Small intestine (tissue), 7 donors: ENCODE results near the gene SCUBE2. TPM values are rescaled to one million over a fixed set of nuclear protein-coding genes. Genes with fewer than 3 reads are reported as not detected.
A peak's percentile ranks its signal among the peaks of the same experiment; 100 is the strongest.

Experiments
- DNase-seq, 2 donors: peaks; one replicate each; pipeline versions ENCODE4 v3.0.0 to v3.0.0-alpha.2; 2013
- FAIRE-seq: peaks from 2 replicates; lab custom pipeline; 2012; peaks lifted over from hg19 to GRCh38; lab: Jason Lieb, UNC
- H3K27ac ChIP-seq, 3 donors: one replicate each; pipeline ENCODE4 v1.5.1; 2013; ENCODE audit warnings: low read length in 2 of 3, mild to moderate bottlenecking in 2 of 3, control low read depth in 1 of 3, inconsistent platforms in 1 of 3, low read depth in 1 of 3, moderate library complexity in 1 of 3
- H3K27me3 ChIP-seq, 3 donors: one replicate each; pipeline ENCODE4 v1.6.1; 2013; ENCODE audit warnings: low read length in 3 of 3, inconsistent platforms in 1 of 3; ENCODE audit not compliant: control insufficient read depth in 3 of 3, insufficient read depth in 3 of 3
- H3K36me3 ChIP-seq, 3 donors: one replicate each; pipeline ENCODE4 v1.6.1; 2013; ENCODE audit warnings: low read length in 3 of 3, inconsistent platforms in 1 of 3, low read depth in 1 of 3, mild to moderate bottlenecking in 1 of 3, moderate library complexity in 1 of 3; ENCODE audit not compliant: control insufficient read depth in 3 of 3, insufficient read depth in 2 of 3
- H3K4me1 ChIP-seq, 3 donors: one replicate each; pipeline ENCODE4 v1.6.1; 2013; ENCODE audit warnings: low read length in 2 of 3, inconsistent platforms in 1 of 3, low read depth in 1 of 3, mild to moderate bottlenecking in 1 of 3, moderate library complexity in 1 of 3; ENCODE audit not compliant: control insufficient read depth in 3 of 3, insufficient read depth in 2 of 3
- H3K4me3 ChIP-seq, 3 donors: one replicate each; pipeline ENCODE4 v1.5.1; 2013; ENCODE audit warnings: low read length in 3 of 3, control low read depth in 1 of 3, inconsistent platforms in 1 of 3, low read depth in 1 of 3, mild to moderate bottlenecking in 1 of 3, moderate library complexity in 1 of 3
- H3K9me3 ChIP-seq, 2 donors: one replicate each; pipeline ENCODE4 v1.6.1; 2013; ENCODE audit warnings: low read depth in 1 of 2, low read length in 1 of 2; ENCODE audit not compliant: control insufficient read depth in 2 of 2, insufficient read depth in 1 of 2
- WGBS, 3 donors: extraction: QIAGEN DNeasy Blood & Tissue Kit; methylation state at CpG; one replicate each; pipeline ENCODE4 v1.1.7; 2013; 5-methylcytosine and 5-hydroxymethylcytosine counted together
- polyA plus RNA-seq, 4 donors: library from polyadenylated mRNA; stranded (reverse) in 3 of 4; unstranded in 1 of 4; fragments of 200-250 nt in 3 of 4; fragments of 120-200 nt in 1 of 4; gene quantifications; one replicate each; pipeline versions ENCODE4 v1.2.1 to v1.2.3, GENCODE V29; 2013
- donor health status: healthy with polysubstance abuse.
- donor health status: control.
- donor health status: control.
- donor health status: Bipolar disorder and iron deficiency.
- donor health status: healthy.

The SCUBE2 gene
- polyA plus RNA-seq, 4 donors = under 0.01 to 8.8 (median 4.9) TPM; not detected in 1

- DNase-seq = no peak
Measured at GRCh38 chr11:9065607-9066432, 25.6 kb downstream of the SCUBE2 start.

DNA sequence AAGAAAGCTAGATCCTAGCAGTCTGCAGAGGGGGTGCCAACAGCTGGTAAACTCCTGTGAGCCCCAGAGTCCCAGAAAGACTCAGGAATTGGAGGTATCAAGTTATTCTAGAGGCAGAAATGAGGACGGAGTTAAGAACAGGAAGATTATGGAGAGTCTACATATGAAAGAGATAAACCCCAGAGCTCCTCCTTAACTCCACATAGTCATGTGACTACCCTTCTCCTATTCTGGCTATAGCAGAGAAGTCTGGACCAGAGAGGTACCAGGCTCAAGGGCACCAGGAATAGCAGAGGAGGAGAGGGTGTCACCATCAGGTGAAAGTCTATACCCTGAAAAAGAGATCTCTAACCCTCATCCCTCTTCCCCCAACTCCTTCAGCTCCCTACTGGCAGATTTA, 29.6 kb downstream of the SCUBE2 start:
- 84 to 91% (median 88%) methylated on average over 1 of the region's 1 CpG for WGBS, 3 donors
- DNase-seq = no peak
- no peaks in the 10 kb centered on the region for H3K27me3 ChIP-seq
- no peaks in the 10 kb centered on the region for H3K36me3 ChIP-seq
- H3K4me1 ChIP-seq = no peaks in the 10 kb centered on the region
- FAIRE-seq = no peak
- H3K27ac ChIP-seq = no peak overlapping the region
- no peak overlapping the region for H3K4me3 ChIP-seq
- H3K9me3 ChIP-seq = no peaks in the 10 kb centered on the region

More at GRCh38 chr11:9065607-9066432, 25.6 kb downstream of the SCUBE2 start:
- 82 to 87% (median 84%) methylated on average over 15 of the region's 15 CpGs for whole genome bisulfite sequencing, 3 donors
- no peaks in the 10 kb centered on the region for H3K36me3 ChIP-seq
- H3K4me3 ChIP-seq = no peak overlapping the region
- H3K9me3 ChIP-seq = no peaks in the 10 kb centered on the region
- H3K27ac ChIP-seq = no peak overlapping the region
- no peaks in the 10 kb centered on the region for H3K27me3 ChIP-seq
- no peak for FAIRE-seq
- no peaks in the 10 kb centered on the region for H3K4me1 ChIP-seq

DNA sequence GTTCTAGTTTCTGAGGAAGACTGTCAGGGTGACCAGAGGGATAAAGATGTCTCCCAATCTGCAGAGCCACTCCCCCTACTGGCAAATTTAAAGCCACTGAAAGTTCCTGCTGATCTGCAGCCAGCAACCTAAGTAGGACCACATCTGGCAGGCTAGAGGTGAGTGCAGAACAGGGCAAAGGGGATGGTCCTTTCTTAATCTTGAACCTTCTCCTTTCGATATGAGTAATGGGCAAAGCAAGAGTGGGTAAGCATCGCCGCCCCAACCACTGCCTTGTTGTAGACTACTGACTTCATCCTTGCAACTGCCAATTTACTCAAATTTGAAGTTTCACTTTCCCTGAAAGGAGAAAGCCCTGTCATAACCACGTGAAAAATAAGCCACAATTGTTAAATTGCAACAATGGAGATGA, 30.7 kb downstream of the SCUBE2 start:
- Histone ChIP-seq H3K9me3 (no peaks in the 10 kb centered on the region), H3K27ac (no peak overlapping the region), H3K36me3 (no peaks in the 10 kb centered on the region), H3K27me3 (no peaks in the 10 kb centered on the region), H3K4me3 (no peak overlapping the region), H3K4me1 (no peaks in the 10 kb centered on the region)
- FAIRE-seq (no peak), DNase-seq (no peak)
- 57 to 65% (median 59%) methylated on average over 4 of the region's 4 CpGs for WGBS, 3 donors

DNA sequence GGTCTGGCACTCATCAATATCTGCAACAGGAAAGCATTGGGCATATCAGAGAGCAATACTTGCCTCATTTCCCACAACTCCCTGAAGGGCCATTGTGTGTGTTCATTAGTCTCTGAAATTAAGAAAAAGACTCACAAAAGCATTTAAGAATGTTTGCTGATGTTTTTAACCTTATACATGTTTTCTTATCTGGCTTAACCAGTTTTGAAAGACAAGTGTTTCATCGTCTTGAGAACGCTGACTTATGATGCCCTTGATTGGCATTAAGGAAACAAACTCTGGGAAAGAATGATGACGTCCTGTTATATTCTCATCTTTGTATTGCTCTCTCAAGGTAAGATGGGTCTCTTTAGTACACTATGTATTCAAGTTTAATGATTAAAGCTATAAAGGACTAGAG, 32.0 kb downstream of the SCUBE2 start:
- no peak for FAIRE-seq
- Histone ChIP-seq H3K36me3 (no peaks in the 10 kb centered on the region), H3K27me3 (no peaks in the 10 kb centered on the region), H3K9me3 (no peaks in the 10 kb centered on the region), H3K27ac (no peak overlapping the region), H3K4me3 (no peak overlapping the region), H3K4me1 (no peaks in the 10 kb centered on the region)
- DNase-seq = peak in 1 of 2 donors; percentile 8
- 11 to 79% (median 43%) methylated on average over 3 of the region's 3 CpGs for WGBS, 3 donors

- H3K27me3 ChIP-seq = no peaks in the 10 kb centered on the region
- DNase-seq (no peak), FAIRE-seq (no peak)
- H3K36me3 ChIP-seq = peaks cover 0 to 2% (median 0%) of the 10 kb centered on the region in 3 donors
- H3K4me1 ChIP-seq = no peaks in the 10 kb centered on the region
- no peaks in the 10 kb centered on the region for H3K9me3 ChIP-seq
- 66 to 85% (median 80%) methylated on average over 4 of the region's 4 CpGs for WGBS, 3 donors
- H3K27ac ChIP-seq = no peak overlapping the region
- H3K4me3 ChIP-seq = no peak overlapping the region
Measured at GRCh38 chr11:9057888-9058287, 33.5 kb downstream of the SCUBE2 start.

- DNase-seq (no peak), FAIRE-seq (no peak)
- H3K27me3 ChIP-seq = no peaks in the 10 kb centered on the region
- no peak overlapping the region for H3K27ac ChIP-seq
- no peaks in the 10 kb centered on the region for H3K4me1 ChIP-seq
- H3K36me3 ChIP-seq = peaks cover 0 to 2% (median 0%) of the 10 kb centered on the region in 3 donors
- WGBS, 3 donors = 63 to 92% (median 69%) methylated on average over 2 of the region's 2 CpGs
- H3K9me3 ChIP-seq = no peaks in the 10 kb centered on the region
- no peak overlapping the region for H3K4me3 ChIP-seq
Measured at GRCh38 chr11:9057007-9057406, 34.4 kb downstream of the SCUBE2 start.

DNA sequence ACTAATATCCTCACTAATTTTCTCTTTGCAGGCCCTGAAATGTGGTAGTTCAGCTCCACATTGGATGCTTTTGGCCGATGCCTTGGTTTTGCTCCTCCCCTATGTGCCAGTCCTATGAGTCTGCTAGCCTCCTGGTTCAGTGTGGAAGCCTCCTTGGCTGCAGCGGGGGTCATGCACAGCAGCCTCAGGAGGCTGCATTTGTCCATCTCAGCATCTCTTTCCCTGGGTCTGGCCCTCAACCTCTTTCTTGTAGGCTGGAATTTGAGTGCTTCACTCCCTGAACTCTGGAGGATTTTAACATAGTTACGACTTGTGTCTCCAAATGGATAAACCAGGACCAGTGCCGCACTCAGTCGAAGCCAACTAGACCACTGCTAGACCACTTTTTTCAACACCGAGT, 34.9 kb downstream of the SCUBE2 start:
- H3K36me3 ChIP-seq = peaks cover 0 to 2% (median 0%) of the 10 kb centered on the region in 3 donors
- H3K4me3 ChIP-seq = no peak overlapping the region
- WGBS, 3 donors = 87 to 94% (median 92%) methylated on average over 6 of the region's 6 CpGs
- no peaks in the 10 kb centered on the region for H3K4me1 ChIP-seq
- H3K9me3 ChIP-seq = no peaks in the 10 kb centered on the region
- no peak overlapping the region for H3K27ac ChIP-seq
- FAIRE-seq (no peak), DNase-seq (no peak)
- no peaks in the 10 kb centered on the region for H3K27me3 ChIP-seq

- no peak overlapping the region for H3K4me3 ChIP-seq
- DNase-seq (no peak), FAIRE-seq (no peak)
- H3K27ac ChIP-seq = no peak overlapping the region
- no peaks in the 10 kb centered on the region for H3K27me3 ChIP-seq
- WGBS, 3 donors = 76 to 89% (median 84%) methylated on average over 7 of the region's 7 CpGs
- H3K4me1 ChIP-seq = no peaks in the 10 kb centered on the region
- H3K9me3 ChIP-seq = no peaks in the 10 kb centered on the region
- H3K36me3 ChIP-seq = peaks cover 0 to 2% (median 0%) of the 10 kb centered on the region in 3 donors
Measured at GRCh38 chr11:9053316-9054035, 37.9 kb downstream of the SCUBE2 start.
